ENCODE measurements around the gene LAMB2.

The LAMB2 gene

DNA sequence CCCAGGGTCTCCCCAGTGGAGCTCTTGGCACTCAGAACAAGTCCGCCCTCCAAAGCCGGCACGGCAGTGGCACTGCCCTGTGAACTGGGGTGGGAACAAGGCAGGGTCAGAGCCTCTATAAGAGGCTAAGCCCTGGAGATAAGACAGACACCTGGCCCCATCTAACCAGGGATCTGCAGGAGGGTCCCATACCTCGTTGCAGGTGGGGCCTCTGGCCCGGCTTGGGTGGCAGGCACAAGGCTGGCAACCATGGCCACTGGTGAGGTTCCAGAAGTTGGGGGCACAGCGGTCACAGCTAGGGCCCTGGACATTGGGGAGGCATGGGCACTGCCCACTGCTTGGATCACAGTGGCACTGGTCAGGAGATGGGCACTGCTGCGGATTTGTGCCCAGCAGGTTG, 8.6 kb downstream of the LAMB2 start:
- no peak for TF ChIP-seq CREB1 (IDR thresholded peaks at IDR 0.05; ENCODE audit: low read depth)

DNA sequence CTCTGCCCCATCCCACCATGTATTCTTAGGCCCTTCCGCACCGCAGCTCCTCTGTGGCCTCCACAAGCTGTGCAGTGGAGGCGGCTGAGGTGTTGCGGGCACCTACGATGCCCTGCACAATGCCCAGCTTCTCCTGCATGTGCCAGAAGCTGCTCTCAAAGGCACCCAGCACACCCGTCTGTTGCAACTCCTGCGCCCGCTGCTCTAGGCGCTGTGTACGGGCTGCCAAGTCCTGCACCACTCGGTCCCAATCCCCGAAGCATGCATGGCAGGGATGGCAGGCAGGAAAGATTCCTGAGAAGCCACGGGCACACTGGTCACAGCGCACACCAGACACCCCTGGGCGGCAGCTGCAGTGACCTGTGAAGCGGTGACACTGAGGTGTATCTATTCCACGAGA, 9.2 kb downstream of the LAMB2 start:
- TF ChIP-seq EP300 (IDR thresholded peaks at IDR 0.05; ENCODE audit: borderline replicate concordance): no peak
- no peak for TF ChIP-seq YY1 (IDR thresholded peaks at IDR 0.05; ENCODE audit: low read depth)
- no peak for TF ChIP-seq CEBPB (IDR thresholded peaks at IDR 0.05)
- no peak for TF ChIP-seq FOXM1 (IDR thresholded peaks at IDR 0.05; ENCODE audit: borderline replicate concordance, low read depth)
- no peak for TF ChIP-seq RAD21 (IDR thresholded peaks at IDR 0.05; ENCODE audit: low read depth)
- TF ChIP-seq TCF12 (IDR thresholded peaks at IDR 0.05; ENCODE audit: low read depth): no peak
- TF ChIP-seq CREB1 (IDR thresholded peaks at IDR 0.05; ENCODE audit: low read depth): no peak
- TF ChIP-seq, protein P1, sequence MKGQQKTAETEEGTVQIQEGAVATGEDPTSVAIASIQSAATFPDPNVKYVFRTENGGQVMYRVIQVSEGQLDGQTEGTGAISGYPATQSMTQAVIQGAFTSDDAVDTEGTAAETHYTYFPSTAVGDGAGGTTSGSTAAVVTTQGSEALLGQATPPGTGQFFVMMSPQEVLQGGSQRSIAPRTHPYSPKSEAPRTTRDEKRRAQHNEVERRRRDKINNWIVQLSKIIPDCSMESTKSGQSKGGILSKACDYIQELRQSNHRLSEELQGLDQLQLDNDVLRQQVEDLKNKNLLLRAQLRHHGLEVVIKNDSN (IDR thresholded peaks at IDR 0.05): no peak
- no peak for TF ChIP-seq EGR1 (IDR thresholded peaks at IDR 0.05)
- TF ChIP-seq, protein P2, sequence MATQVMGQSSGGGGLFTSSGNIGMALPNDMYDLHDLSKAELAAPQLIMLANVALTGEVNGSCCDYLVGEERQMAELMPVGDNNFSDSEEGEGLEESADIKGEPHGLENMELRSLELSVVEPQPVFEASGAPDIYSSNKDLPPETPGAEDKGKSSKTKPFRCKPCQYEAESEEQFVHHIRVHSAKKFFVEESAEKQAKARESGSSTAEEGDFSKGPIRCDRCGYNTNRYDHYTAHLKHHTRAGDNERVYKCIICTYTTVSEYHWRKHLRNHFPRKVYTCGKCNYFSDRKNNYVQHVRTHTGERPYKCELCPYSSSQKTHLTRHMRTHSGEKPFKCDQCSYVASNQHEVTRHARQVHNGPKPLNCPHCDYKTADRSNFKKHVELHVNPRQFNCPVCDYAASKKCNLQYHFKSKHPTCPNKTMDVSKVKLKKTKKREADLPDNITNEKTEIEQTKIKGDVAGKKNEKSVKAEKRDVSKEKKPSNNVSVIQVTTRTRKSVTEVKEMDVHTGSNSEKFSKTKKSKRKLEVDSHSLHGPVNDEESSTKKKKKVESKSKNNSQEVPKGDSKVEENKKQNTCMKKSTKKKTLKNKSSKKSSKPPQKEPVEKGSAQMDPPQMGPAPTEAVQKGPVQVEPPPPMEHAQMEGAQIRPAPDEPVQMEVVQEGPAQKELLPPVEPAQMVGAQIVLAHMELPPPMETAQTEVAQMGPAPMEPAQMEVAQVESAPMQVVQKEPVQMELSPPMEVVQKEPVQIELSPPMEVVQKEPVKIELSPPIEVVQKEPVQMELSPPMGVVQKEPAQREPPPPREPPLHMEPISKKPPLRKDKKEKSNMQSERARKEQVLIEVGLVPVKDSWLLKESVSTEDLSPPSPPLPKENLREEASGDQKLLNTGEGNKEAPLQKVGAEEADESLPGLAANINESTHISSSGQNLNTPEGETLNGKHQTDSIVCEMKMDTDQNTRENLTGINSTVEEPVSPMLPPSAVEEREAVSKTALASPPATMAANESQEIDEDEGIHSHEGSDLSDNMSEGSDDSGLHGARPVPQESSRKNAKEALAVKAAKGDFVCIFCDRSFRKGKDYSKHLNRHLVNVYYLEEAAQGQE (IDR thresholded peaks at IDR 0.05; ENCODE audit: low read depth): no peak
- TF ChIP-seq, protein P3, sequence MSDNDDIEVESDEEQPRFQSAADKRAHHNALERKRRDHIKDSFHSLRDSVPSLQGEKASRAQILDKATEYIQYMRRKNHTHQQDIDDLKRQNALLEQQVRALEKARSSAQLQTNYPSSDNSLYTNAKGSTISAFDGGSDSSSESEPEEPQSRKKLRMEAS (IDR thresholded peaks at IDR 0.05): no peak
- TF ChIP-seq NFIC (IDR thresholded peaks at IDR 0.05): no peak
- TF ChIP-seq TAF1 (IDR thresholded peaks at IDR 0.05; ENCODE audit: low read depth): no peak
- TF ChIP-seq TEAD4 (IDR thresholded peaks at IDR 0.05): no peak
- TF ChIP-seq ZBTB7A (IDR thresholded peaks at IDR 0.05; ENCODE audit: low read depth): no peak

GRCh38 chr3:49122886-49123545, 9.8 kb downstream of the LAMB2 start:
- TF ChIP-seq, protein P1 (IDR thresholded peaks at IDR 0.05): no peak
- no peak for TF ChIP-seq RAD21 (IDR thresholded peaks at IDR 0.05; ENCODE audit: low read depth)
- no peak for TF ChIP-seq CREB1 (IDR thresholded peaks at IDR 0.05; ENCODE audit: low read depth)
- no peak for TF ChIP-seq ZBTB7A (IDR thresholded peaks at IDR 0.05; ENCODE audit: low read depth)
- no peak for TF ChIP-seq TEAD4 (IDR thresholded peaks at IDR 0.05)
- TF ChIP-seq FOXM1 (IDR thresholded peaks at IDR 0.05; ENCODE audit: borderline replicate concordance, low read depth): no peak
- no peak for TF ChIP-seq CEBPB (IDR thresholded peaks at IDR 0.05)
- no peak for TF ChIP-seq TCF12 (IDR thresholded peaks at IDR 0.05; ENCODE audit: low read depth)
- no peak for TF ChIP-seq TAF1 (IDR thresholded peaks at IDR 0.05; ENCODE audit: low read depth)
- TF ChIP-seq NFIC (IDR thresholded peaks at IDR 0.05): no peak
- TF ChIP-seq EP300 (IDR thresholded peaks at IDR 0.05; ENCODE audit: borderline replicate concordance): no peak

DNA sequence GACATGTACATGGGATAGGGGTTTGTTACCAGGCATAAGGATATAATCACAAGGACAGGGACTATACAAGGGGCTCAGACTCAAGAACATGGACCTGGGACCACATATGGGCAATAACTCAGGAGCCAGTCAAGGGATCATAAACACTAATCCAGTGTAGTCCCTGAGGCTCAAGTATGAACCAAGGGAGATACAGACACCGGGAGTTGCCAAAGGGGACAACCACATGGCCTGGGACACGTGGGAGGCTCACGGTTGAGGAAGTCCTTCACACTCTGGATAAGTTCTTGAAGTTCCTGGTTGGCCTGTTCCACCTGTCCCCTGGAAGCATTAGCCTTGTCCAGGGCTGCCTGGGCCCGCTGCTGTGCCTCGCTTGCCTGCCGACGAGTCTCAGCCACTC, 10.4 kb downstream of the LAMB2 start:
- TF ChIP-seq, protein P1 (IDR thresholded peaks at IDR 0.05): no peak
- no peak for TF ChIP-seq CREB1 (IDR thresholded peaks at IDR 0.05; ENCODE audit: low read depth)
- TF ChIP-seq YY1 (IDR thresholded peaks at IDR 0.05; ENCODE audit: low read depth): no peak
- no peak for TF ChIP-seq TCF12 (IDR thresholded peaks at IDR 0.05; ENCODE audit: low read depth)
- TF ChIP-seq ZBTB7A (IDR thresholded peaks at IDR 0.05; ENCODE audit: low read depth): no peak
- no peak for TF ChIP-seq TEAD4 (IDR thresholded peaks at IDR 0.05)
- no peak for TF ChIP-seq FOXM1 (IDR thresholded peaks at IDR 0.05; ENCODE audit: borderline replicate concordance, low read depth)
- TF ChIP-seq TAF1 (IDR thresholded peaks at IDR 0.05; ENCODE audit: low read depth): no peak
- TF ChIP-seq, protein P2 (IDR thresholded peaks at IDR 0.05; ENCODE audit: low read depth): no peak
- no peak for TF ChIP-seq NFIC (IDR thresholded peaks at IDR 0.05)
- TF ChIP-seq CEBPB (IDR thresholded peaks at IDR 0.05): no peak
- TF ChIP-seq EGR1 (IDR thresholded peaks at IDR 0.05): no peak
- TF ChIP-seq, protein P3 (IDR thresholded peaks at IDR 0.05): no peak
- no peak for TF ChIP-seq RAD21 (IDR thresholded peaks at IDR 0.05; ENCODE audit: low read depth)
- no peak for TF ChIP-seq EP300 (IDR thresholded peaks at IDR 0.05; ENCODE audit: borderline replicate concordance)

- TF ChIP-seq TCF12 (IDR thresholded peaks at IDR 0.05; ENCODE audit: low read depth) (no peak), EGR1 (IDR thresholded peaks at IDR 0.05) (no peak), TEAD4 (IDR thresholded peaks at IDR 0.05) (no peak), ZBTB7A (IDR thresholded peaks at IDR 0.05; ENCODE audit: low read depth) (no peak), FOXM1 (IDR thresholded peaks at IDR 0.05; ENCODE audit: borderline replicate concordance, low read depth) (no peak), NFIC (IDR thresholded peaks at IDR 0.05) (no peak), TAF1 (IDR thresholded peaks at IDR 0.05; ENCODE audit: low read depth) (no peak), CREB1 (IDR thresholded peaks at IDR 0.05; ENCODE audit: low read depth) (no peak), CEBPB (IDR thresholded peaks at IDR 0.05) (no peak), RAD21 (IDR thresholded peaks at IDR 0.05; ENCODE audit: low read depth) (no peak), EP300 (IDR thresholded peaks at IDR 0.05; ENCODE audit: borderline replicate concordance) (no peak), YY1 (IDR thresholded peaks at IDR 0.05; ENCODE audit: low read depth) (no peak)
- TF ChIP-seq, protein P1 (IDR thresholded peaks at IDR 0.05): no peak
- TF ChIP-seq, protein P3 (IDR thresholded peaks at IDR 0.05): no peak
- TF ChIP-seq, protein P2 (IDR thresholded peaks at IDR 0.05; ENCODE audit: low read depth): no peak
Observed at GRCh38 chr3:49122022-49122421, 10.8 kb downstream of the LAMB2 start.

Data from Ishikawa (cell line).